ENCODE measurements around the gene DLGAP1.

The DLGAP1 gene

GRCh38 chr18:3560755-3561154 lies 894.4 kb downstream of the DLGAP1 start:
- no peak for DNase-seq (ENCODE audit: low read depth)
- TF ChIP-seq POLR2A (IDR thresholded peaks at IDR 0.05; ENCODE audit: extremely low read depth, insufficient read length) (no peak), MYC (IDR thresholded peaks at IDR 0.05; ENCODE audit: low read depth, low read length) (no peak)
- TF ChIP-seq, protein P1, sequence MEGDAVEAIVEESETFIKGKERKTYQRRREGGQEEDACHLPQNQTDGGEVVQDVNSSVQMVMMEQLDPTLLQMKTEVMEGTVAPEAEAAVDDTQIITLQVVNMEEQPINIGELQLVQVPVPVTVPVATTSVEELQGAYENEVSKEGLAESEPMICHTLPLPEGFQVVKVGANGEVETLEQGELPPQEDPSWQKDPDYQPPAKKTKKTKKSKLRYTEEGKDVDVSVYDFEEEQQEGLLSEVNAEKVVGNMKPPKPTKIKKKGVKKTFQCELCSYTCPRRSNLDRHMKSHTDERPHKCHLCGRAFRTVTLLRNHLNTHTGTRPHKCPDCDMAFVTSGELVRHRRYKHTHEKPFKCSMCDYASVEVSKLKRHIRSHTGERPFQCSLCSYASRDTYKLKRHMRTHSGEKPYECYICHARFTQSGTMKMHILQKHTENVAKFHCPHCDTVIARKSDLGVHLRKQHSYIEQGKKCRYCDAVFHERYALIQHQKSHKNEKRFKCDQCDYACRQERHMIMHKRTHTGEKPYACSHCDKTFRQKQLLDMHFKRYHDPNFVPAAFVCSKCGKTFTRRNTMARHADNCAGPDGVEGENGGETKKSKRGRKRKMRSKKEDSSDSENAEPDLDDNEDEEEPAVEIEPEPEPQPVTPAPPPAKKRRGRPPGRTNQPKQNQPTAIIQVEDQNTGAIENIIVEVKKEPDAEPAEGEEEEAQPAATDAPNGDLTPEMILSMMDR (IDR thresholded peaks at IDR 0.05; ENCODE audit: low read depth, low read length) = no peak
- TF ChIP-seq, protein P2, sequence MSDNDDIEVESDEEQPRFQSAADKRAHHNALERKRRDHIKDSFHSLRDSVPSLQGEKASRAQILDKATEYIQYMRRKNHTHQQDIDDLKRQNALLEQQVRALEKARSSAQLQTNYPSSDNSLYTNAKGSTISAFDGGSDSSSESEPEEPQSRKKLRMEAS (IDR thresholded peaks at IDR 0.05; ENCODE audit: low read depth, low read length) = no peak
- H3K4me3 ChIP-seq (ENCODE audit: low read depth, low read length) = no peak overlapping the region

- TF ChIP-seq, protein P2 (IDR thresholded peaks at IDR 0.05; ENCODE audit: low read depth, low read length) = no peak
- TF ChIP-seq MYC (IDR thresholded peaks at IDR 0.05; ENCODE audit: low read depth, low read length) (no peak), POLR2A (IDR thresholded peaks at IDR 0.05; ENCODE audit: extremely low read depth, insufficient read length) (no peak)
- TF ChIP-seq, protein P1 (IDR thresholded peaks at IDR 0.05; ENCODE audit: low read depth, low read length) = no peak
- no peak for DNase-seq (ENCODE audit: low read depth)
- no peak overlapping the region for H3K4me3 ChIP-seq (ENCODE audit: low read depth, low read length)
Measured at GRCh38 chr18:3554811-3555427, 900.2 kb downstream of the DLGAP1 start.

GRCh38 chr18:3554091-3554601 lies 901.0 kb downstream of the DLGAP1 start:
- H3K4me3 ChIP-seq (ENCODE audit: low read depth, low read length) = no peak overlapping the region
- TF ChIP-seq POLR2A (IDR thresholded peaks at IDR 0.05; ENCODE audit: extremely low read depth, insufficient read length) (no peak), MYC (IDR thresholded peaks at IDR 0.05; ENCODE audit: low read depth, low read length) (no peak)
- TF ChIP-seq, protein P1 (IDR thresholded peaks at IDR 0.05; ENCODE audit: low read depth, low read length) = no peak
- TF ChIP-seq, protein P2 (IDR thresholded peaks at IDR 0.05; ENCODE audit: low read depth, low read length) = no peak
- no peak for DNase-seq (ENCODE audit: low read depth)

- no peak for DNase-seq (ENCODE audit: low read depth)
- no peak overlapping the region for H3K4me3 ChIP-seq (ENCODE audit: low read depth, low read length)
- no peak for TF ChIP-seq POLR2A (IDR thresholded peaks at IDR 0.05; ENCODE audit: extremely low read depth, insufficient read length)
- TF ChIP-seq, protein P2 (IDR thresholded peaks at IDR 0.05; ENCODE audit: low read depth, low read length) = no peak
- TF ChIP-seq MYC (IDR thresholded peaks at IDR 0.05; ENCODE audit: low read depth, low read length) = no peak
- TF ChIP-seq, protein P1 (IDR thresholded peaks at IDR 0.05; ENCODE audit: low read depth, low read length) = no peak
Measured at GRCh38 chr18:3552305-3552704, 902.8 kb downstream of the DLGAP1 start.

GRCh38 chr18:3547891-3548615 lies 907.1 kb downstream of the DLGAP1 start:
- H3K4me3 ChIP-seq (ENCODE audit: low read depth, low read length) = no peak overlapping the region
- TF ChIP-seq, protein P1 (IDR thresholded peaks at IDR 0.05; ENCODE audit: low read depth, low read length) = no peak
- TF ChIP-seq MYC (IDR thresholded peaks at IDR 0.05; ENCODE audit: low read depth, low read length) (no peak), POLR2A (IDR thresholded peaks at IDR 0.05; ENCODE audit: extremely low read depth, insufficient read length) (no peak)
- TF ChIP-seq, protein P2 (IDR thresholded peaks at IDR 0.05; ENCODE audit: low read depth, low read length) = no peak
- DNase-seq (ENCODE audit: low read depth) = no peak

All from NB4 (cell line).